Measurements from ENCODE around the gene APLP2. TPM values are rescaled to one million over a fixed set of nuclear protein-coding genes. Genes with fewer than 3 reads are reported as not detected.

APLP2 gene
- total and polyA plus RNA-seq, 2 of the 13 experiments (the other 11 are each of a cell fraction or from before 2014, with no cell fraction given) = 315 to 594 TPM

GRCh38 chr11:130124096-130124495 is 54.4 kb downstream of the APLP2 start (continued):
- TF ChIP-seq ZNF318 (CRISPR knock-in tag; IDR thresholded peaks at IDR 0.05) = no peak
- peak; percentile 80 for TF ChIP-seq FOXA3 (CRISPR knock-in tag; IDR thresholded peaks at IDR 0.05)
- peak; percentile 51; the same call in 1 of the 2 replicates for TF ChIP-seq ZBTB3 (CRISPR knock-in tag; IDR thresholded peaks at IDR 0.05; ENCODE audit: borderline replicate concordance, low read depth)
- TF ChIP-seq ZNF460 (CRISPR knock-in tag; IDR thresholded peaks at IDR 0.05; ENCODE audit: borderline replicate concordance) = no peak
- no peak for TF ChIP-seq ZNF674 (CRISPR knock-in tag; IDR thresholded peaks at IDR 0.05; ENCODE audit: low read depth)
- TF ChIP-seq ATF1 (CRISPR knock-in tag; IDR thresholded peaks at IDR 0.05) = no peak
- no peak; the same call in 1 of the 2 replicates for TF ChIP-seq ZBTB49 (CRISPR knock-in tag; IDR thresholded peaks at IDR 0.05; ENCODE audit: borderline replicate concordance)
- TF ChIP-seq JDP2 (CRISPR knock-in tag; IDR thresholded peaks at IDR 0.05; ENCODE audit: borderline replicate concordance) = no peak
- no peak for TF ChIP-seq ZBTB10 (CRISPR knock-in tag; IDR thresholded peaks at IDR 0.05; ENCODE audit: borderline replicate concordance)
- peak; percentile 92 for TF ChIP-seq ZNF792 (CRISPR knock-in tag; IDR thresholded peaks at IDR 0.05)
- TF ChIP-seq ZNF639 (CRISPR knock-in tag; conservative IDR thresholded peaks at IDR 0.05) = no peak; the same call in 1 of the 2 replicates
- TF ChIP-seq ZNF552 (CRISPR knock-in tag; IDR thresholded peaks at IDR 0.05; ENCODE audit: borderline replicate concordance) = no peak
- TF ChIP-seq PHF8 (CRISPR knock-in tag; IDR thresholded peaks at IDR 0.05) = no peak

Measured in HepG2 (cell line).